Cerebellar cortex (tissue), 1 donor: ENCODE results near the gene MYO19.
A peak's percentile ranks its signal among the peaks of the same experiment; 100 is the strongest.

Source experiments
- DNase-seq: peaks from one replicate; pipeline ENCODE4 v3.0.0-alpha.2; 2015; ENCODE audit warnings: low spot score

MYO19 gene, protein sequence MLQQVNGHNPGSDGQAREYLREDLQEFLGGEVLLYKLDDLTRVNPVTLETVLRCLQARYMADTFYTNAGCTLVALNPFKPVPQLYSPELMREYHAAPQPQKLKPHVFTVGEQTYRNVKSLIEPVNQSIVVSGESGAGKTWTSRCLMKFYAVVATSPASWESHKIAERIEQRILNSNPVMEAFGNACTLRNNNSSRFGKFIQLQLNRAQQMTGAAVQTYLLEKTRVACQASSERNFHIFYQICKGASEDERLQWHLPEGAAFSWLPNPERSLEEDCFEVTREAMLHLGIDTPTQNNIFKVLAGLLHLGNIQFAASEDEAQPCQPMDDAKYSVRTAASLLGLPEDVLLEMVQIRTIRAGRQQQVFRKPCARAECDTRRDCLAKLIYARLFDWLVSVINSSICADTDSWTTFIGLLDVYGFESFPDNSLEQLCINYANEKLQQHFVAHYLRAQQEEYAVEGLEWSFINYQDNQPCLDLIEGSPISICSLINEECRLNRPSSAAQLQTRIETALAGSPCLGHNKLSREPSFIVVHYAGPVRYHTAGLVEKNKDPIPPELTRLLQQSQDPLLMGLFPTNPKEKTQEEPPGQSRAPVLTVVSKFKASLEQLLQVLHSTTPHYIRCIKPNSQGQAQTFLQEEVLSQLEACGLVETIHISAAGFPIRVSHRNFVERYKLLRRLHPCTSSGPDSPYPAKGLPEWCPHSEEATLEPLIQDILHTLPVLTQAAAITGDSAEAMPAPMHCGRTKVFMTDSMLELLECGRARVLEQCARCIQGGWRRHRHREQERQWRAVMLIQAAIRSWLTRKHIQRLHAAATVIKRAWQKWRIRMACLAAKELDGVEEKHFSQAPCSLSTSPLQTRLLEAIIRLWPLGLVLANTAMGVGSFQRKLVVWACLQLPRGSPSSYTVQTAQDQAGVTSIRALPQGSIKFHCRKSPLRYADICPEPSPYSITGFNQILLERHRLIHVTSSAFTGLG

DNA sequence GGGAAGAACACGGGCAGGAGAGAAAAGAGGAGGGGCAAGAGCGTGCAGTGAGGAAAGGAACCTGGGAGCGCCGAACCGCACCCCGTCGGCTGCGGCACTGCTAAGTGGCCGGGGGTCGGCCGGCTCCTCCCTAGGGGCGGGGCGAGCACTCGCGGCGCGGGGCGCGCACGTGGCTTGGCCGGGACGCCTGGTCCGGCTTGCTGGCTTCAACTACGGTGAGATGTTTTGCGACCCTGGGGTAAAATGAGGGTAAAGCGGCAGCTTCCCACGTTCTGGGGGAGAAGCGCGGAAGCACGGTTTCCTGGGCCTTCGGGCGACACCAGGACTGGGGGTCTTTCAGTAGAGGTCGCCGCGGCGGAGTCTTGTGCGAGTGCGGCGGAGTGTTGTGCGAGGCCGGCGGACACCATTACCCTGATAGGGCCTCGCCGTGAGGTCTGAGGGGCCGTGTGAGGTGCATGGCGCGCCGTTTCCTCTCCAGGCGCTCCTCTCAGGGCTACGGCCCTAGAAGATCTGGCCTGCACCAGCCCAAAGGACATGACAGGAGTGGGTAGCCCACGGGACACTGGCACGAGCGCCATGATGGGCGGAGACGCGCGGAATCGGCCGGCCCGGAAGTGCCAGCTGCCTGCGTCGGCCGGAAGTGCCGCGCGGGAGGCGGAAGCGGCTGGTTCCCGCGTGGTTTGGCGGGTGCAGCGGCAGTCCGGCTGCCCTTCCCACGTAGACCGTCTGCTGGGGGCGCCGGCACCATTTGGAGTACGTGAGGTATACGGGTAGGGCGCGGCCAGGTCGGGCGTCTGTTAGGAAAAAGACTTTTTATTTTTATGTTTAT is at the start of gene MYO19, which contains the start of gene PIGW:
MYO19 (minus strand) TSS at position 29 of the 829 bp plus-strand sequence. CDS start 2,330 bp downstream, outside the sequence.
PIGW (plus strand) TSS at position 148 of the 829 bp plus-strand sequence. CDS start 2,115 bp downstream, outside the sequence.
- peak; percentile 83 for DNase-seq

DNA sequence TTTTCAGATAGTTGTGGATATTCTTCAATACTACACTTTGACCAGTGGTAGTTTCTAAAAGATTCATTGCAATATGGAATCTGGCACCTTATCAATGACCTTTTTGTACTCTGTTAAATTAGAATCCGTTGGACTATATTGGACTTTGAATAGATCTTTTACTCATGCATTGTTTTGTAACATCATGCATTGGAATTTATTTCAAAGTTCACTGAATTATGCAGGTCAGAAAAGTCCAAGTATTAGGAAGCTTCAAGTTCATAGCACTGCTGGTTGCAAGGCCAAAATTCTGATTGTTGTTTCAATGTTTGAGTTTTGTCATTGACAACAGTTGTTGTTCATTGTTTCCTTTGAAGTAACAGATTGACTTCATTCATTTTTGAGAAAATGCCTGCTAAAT is 49.1 kb upstream of the MYO19 start:
- DNase-seq, result no peak

DNA sequence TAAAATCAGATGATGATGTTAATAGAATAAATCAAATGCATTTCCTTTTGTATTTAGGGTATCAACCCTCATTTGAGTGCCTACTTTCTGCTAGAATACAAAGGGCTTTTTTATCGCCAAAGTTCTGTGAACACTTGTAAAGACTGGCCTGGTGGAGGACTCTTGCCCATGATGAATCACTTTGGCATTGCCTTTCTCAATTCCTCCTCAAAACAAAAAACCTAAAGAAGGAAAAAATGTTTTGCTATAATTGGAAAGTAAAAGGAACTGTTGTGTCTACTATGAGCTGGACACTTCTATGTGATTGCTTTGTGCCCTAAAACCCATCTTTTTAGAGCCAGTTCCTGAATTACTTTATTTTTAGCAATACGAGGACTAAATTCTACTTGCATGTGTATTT is 44.0 kb upstream of the MYO19 start:
- DNase-seq, result no peak

GRCh38 chr17:36576793-36577192 is 42.1 kb upstream of the MYO19 start:
- DNase-seq, result no peak

DNA sequence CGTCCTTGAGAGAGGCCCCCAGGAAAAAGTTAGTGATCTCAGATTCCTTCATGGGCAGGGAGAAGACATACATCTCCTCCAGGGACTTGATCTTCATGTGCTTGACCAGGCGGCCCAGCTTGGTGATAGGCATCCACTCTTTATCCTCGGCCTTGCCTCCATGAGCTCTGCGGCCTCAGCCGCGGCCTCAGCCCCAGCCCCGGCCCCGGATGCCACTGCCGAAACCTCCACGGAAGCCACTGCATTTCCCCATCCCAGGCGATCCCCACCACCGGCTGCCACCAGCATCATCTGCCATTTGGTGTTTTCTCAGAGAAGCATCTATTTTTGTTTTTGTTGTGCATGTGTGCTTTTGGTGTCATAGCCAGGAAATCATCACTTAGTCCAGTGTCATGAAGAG is 40.4 kb upstream of the MYO19 start:
- DNase-seq, result no peak

GRCh38 chr17:36566081-36566480 is 31.4 kb upstream of the MYO19 start:
- no peak for DNase-seq

GRCh38 chr17:36553459-36553858 is 18.8 kb upstream of the MYO19 start:
- DNase-seq, result no peak

GRCh38 chr17:36550491-36551417 is 16.1 kb upstream of the MYO19 start:
- no peak for DNase-seq

DNA sequence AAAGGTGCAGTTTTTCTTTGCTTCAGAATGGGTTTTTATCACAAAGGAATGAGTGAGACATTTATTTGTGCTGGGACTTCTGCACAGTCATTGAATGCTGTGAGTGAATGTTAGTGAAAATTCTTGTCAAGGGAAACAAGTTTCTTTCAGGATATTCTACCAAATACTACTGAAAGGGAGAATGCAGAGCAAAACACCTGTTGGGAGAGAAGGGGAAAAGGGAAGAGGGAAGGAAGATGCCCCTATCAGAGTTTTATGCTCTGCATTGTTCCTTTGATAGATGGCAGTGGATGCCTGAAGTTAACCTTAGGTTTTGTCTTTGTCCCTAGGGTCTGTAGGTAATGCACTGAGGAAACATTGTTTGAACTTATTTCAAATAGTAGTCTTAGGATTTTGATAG is 13.1 kb upstream of the MYO19 start:
- no peak for DNase-seq

- DNase-seq, result no peak
These were observed 11.9 kb upstream of the MYO19 start for GRCh38 chr17:36546418-36547093.

DNA sequence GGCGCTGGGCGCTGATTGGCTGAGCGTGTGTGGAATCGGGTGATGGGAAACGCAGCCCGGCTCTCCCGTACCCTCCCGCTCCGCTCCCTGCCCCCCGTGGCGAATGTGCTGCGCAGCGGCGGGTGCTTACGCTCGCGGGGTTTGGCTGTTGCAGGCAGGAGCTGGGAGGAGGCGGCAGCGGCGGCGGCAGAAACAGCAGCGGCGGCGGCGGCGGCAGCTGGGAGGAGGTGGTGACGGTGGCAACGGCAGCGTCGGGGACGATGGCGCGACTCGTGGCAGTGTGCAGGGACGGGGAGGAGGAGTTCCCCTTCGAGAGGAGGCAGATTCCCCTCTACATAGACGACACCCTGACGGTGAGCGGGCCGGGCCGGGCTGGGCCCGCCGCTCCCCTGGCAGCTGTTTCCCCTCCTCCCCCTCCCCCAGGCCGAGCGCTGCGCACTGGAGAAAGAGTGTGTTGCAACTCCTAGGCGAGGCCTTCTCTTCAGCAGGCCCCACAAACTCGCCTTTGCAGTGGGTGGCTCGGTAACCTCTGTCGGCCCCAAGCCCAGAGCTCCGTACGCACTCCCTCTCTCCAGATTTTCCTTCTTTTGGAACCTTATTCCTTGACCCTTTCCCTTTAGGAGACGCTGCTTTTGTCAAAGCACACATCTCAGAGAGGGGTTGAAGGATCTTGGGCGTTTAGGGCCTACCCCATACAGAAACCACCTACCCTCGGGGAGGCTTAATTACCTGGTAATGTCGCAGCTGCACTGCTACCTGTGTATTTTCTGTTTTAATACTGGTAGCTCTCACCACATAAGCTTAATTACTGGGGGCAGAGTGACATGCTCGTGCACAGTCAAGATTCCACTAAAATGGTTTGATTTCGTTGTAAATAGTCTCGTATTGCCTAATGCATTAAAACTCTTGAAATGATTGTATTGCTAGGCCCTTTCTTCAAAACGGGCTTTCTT is 11.1 kb upstream of the MYO19 start:
- DNase-seq, result peak; percentile 94

GRCh38 chr17:36545077-36545464 is 10.4 kb upstream of the MYO19 start:
- DNase-seq, result no peak

DNA sequence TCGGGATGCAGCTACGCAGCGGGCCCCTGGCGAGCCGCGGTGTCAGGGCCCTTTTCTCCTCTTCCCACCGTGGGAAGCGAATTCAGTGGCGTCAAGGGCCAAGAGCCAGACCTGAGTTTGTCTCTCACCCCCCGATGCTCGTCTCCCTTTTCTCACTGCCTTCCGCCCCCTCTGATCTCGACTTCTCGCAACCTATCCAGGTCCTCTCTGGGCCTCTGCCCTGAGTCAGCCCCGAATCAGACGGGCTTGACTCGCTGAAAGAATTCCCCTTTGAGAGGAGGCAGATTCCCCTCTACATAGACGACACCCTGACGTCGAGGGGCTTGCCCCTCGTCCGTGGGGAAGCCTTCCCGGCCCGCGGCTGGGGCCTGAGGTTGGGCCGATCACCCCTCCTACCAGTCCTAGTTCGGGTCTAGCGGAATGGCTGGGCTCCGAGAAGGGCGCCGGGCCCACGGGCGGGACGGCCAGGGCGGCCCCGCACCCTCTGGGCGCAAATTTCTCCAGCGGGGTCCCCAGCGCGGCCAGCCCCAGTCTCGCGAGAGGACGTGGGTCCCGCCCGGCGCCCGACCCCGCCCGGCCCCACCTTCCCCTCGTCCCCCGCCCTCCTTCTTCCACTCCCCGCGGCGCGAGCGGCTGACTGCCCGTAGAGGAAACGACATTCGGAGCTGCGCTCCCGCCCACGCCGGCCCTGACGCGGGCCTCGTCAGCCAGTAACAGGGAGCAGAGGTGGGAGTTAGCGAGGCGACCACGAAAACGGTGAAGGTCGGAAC is 9.8 kb upstream of the MYO19 start, which contains the start of gene GGNBP2:
GGNBP2 (plus strand) TSS at position 613 of the 770 bp plus-strand sequence. CDS start 806 bp downstream, outside the sequence.
- DNase-seq, result peak; percentile 92

GRCh38 chr17:36544044-36544306 is 9.3 kb upstream of the MYO19 start:
- peak; percentile 60 for DNase-seq

- no peak for DNase-seq
These were observed 8.1 kb upstream of the MYO19 start for GRCh38 chr17:36542755-36543154.

- no peak for DNase-seq
These were observed 6.0 kb upstream of the MYO19 start for GRCh38 chr17:36540696-36541095.

DNA sequence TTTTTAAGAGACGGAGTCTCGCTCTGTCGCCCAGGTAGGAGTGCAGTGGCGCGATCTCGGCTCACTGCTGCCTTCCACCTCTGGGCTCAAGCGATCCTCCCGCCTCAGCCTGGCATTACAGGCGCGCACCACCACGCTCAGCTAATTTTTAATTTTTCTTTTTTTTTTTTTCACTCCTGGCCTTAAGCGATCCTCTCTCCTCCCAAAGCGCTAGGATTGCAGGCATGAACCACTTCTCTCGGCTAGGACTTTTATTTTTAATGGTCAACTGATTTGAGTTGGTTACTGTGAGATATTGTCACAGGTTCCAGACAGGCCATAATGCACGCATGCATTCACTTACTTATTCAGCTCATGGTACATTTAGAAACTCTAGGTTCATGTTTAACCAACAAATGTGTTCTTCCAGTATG is 1.0 kb upstream of the MYO19 start:
- DNase-seq, result no peak
